SK-N-SH (cell line): ENCODE results near the gene SPC25. TPM values are rescaled to one million over a fixed set of nuclear protein-coding genes. Genes with fewer than 3 reads are reported as not detected.

Source experiments
- CTCF ChIA-PET: fragments of 300-600, 350-600 bp; formaldehyde crosslinking; extraction: SDS; loops from one replicate; lab custom pipeline; 2021; lab: Yijun Ruan, JAX
- POLR2A ChIA-PET: fragments of 350-600 bp; sonication (Branson Sonifier 250); formaldehyde crosslinking; extraction: SDS; loops from one replicate; lab custom pipeline; 2020; ENCODE audit warnings: antibody characterized with exemption, inconsistent platforms; lab: Yijun Ruan, JAX
- DNase-seq: peaks from one replicate; pipeline ENCODE4 v3.0.0; 2012
- H2AFZ ChIP-seq: fragments of 200-600 bp; sonication (generic); 2 replicates; pipeline ENCODE4 v1.8.1; 2016; ENCODE audit warnings: antibody characterized with exemption, mild to moderate bottlenecking, low read depth
- H3F3A ChIP-seq: fragments of 200-600 bp; sonication (generic); replicated peaks from 2 replicates; pipeline ENCODE3; 2016; ENCODE audit warnings: antibody characterized with exemption, mild to moderate bottlenecking; ENCODE audit not compliant: insufficient read depth
- H3K27ac ChIP-seq, 2 experiments: fragments of 200-500 bp in 1 of 2; fragments of 200-600 bp in 1 of 2; sonication (Bioruptor generic) in 1 of 2; sonication (generic), shearing (Covaris generic) in 1 of 2; 2 replicates each; pipeline versions ENCODE4 v1.5.1 to v1.6.1; 2014 to 2016; ENCODE audit warnings: low read depth in 2 of 2, inconsistent platforms in 1 of 2, low read length in 1 of 2, mild to moderate bottlenecking in 1 of 2, mixed read lengths in 1 of 2
- H3K27me3 ChIP-seq: fragments of 200-600 bp; sonication (generic), shearing (Covaris generic); 2 replicates; pipeline ENCODE4 v1.6.1; 2016; ENCODE audit warnings: mixed run types; ENCODE audit not compliant: insufficient read depth
- H3K36me3 ChIP-seq, 2 experiments: fragments of 200-500 bp in 1 of 2; fragments of 200-600 bp in 1 of 2; sonication (Bioruptor generic) in 1 of 2; sonication (generic) in 1 of 2; replicated peaks in 1 of 2; 2 replicates each; pipeline versions ENCODE3 to v1.5.1; 2014 to 2016; ENCODE audit warnings: low read length in 1 of 2, mild to moderate bottlenecking in 1 of 2; ENCODE audit not compliant: insufficient read depth in 2 of 2, control insufficient read depth in 1 of 2
- H3K4me1 ChIP-seq, 2 experiments: fragments of 200-500 bp in 1 of 2; fragments of 200-600 bp in 1 of 2; sonication (Bioruptor generic) in 1 of 2; sonication (generic), shearing (Covaris generic) in 1 of 2; 2 replicates each; pipeline versions ENCODE4 v1.5.1 to v1.6.1; 2014 to 2016; ENCODE audit warnings: low read depth in 1 of 2, low read length in 1 of 2, mixed run types in 1 of 2; ENCODE audit not compliant: insufficient read depth in 2 of 2, control insufficient read depth in 1 of 2
- H3K4me2 ChIP-seq: fragments of 200-600 bp; sonication (generic), shearing (Covaris generic); 2 replicates; pipeline ENCODE4 v1.6.1; 2017; ENCODE audit warnings: mixed run types
- H3K4me3 ChIP-seq, 2 experiments: fragments of 200-500 bp in 1 of 2; fragments of 200-600 bp in 1 of 2; sonication (Bioruptor generic) in 1 of 2; sonication (generic), shearing (Covaris generic) in 1 of 2; 2 replicates each; pipeline versions ENCODE4 v1.5.1 to v1.8.1; 2014 to 2016; ENCODE audit warnings: low read depth in 2 of 2, inconsistent platforms in 1 of 2, low read length in 1 of 2, mild to moderate bottlenecking in 1 of 2, mixed read lengths in 1 of 2, moderate library complexity in 1 of 2
- H3K79me2 ChIP-seq: fragments of 200-600 bp; sonication (generic); 2 replicates; pipeline ENCODE4 v1.8.1; 2017; ENCODE audit warnings: mild to moderate bottlenecking; ENCODE audit not compliant: insufficient read depth
- H3K9ac ChIP-seq: fragments of 200-600 bp; sonication (generic); 2 replicates; pipeline ENCODE4 v1.6.1; 2017; ENCODE audit warnings: mixed run types
- H3K9me2 ChIP-seq: fragments of 200-600 bp; sonication (generic); 2 replicates; pipeline ENCODE4 v1.6.1; 2017; ENCODE audit warnings: mixed run types
- H3K9me3 ChIP-seq: fragments of 200-600 bp; sonication (generic); 2 replicates; pipeline ENCODE4 v1.6.1; 2017; ENCODE audit warnings: mixed run types, mild to moderate bottlenecking, moderate library complexity
- H4K20me1 ChIP-seq: fragments of 200-600 bp; sonication (generic); 2 replicates; pipeline ENCODE4 v1.6.1; 2017; ENCODE audit warnings: mild to moderate bottlenecking, mixed run types; ENCODE audit not compliant: insufficient read depth
- ELF1 ChIP-seq: IDR thresholded peaks from 2 replicates; pipeline ENCODE4 v1.4.0; 2012
- EP300 ChIP-seq, 2 experiments: IDR thresholded peaks; 2 replicates each; pipeline versions ENCODE4 v1.4.0 to v1.6.1; 2012; ENCODE audit warnings: borderline replicate concordance in 1 of 2, low read depth in 1 of 2, low read length in 1 of 2
- GABPA ChIP-seq: IDR thresholded peaks from 2 replicates; pipeline ENCODE4 v1.4.0; 2012; ENCODE audit warnings: low read depth, mild to moderate bottlenecking
- JUND ChIP-seq: IDR thresholded peaks from 2 replicates; pipeline ENCODE4 v1.4.0; 2012
- NFIC ChIP-seq: IDR thresholded peaks from 2 replicates; pipeline ENCODE4 v1.4.0; 2012; ENCODE audit warnings: borderline replicate concordance
- POLR2AphosphoS5 ChIP-seq: IDR thresholded peaks from 2 replicates; pipeline ENCODE4 v1.6.1; 2012; ENCODE audit warnings: low read depth, low read length
- RAD21 ChIP-seq: IDR thresholded peaks from 2 replicates; pipeline ENCODE4 v1.6.1; 2012; ENCODE audit warnings: mild to moderate bottlenecking, low read length
- SIN3A ChIP-seq: IDR thresholded peaks from 2 replicates; pipeline ENCODE4 v1.6.1; 2012; ENCODE audit warnings: low read depth, mild to moderate bottlenecking, low read length, moderate library complexity, borderline replicate concordance
- TCF12 ChIP-seq: IDR thresholded peaks from 2 replicates; pipeline ENCODE4 v1.4.0; 2012
- TEAD4 ChIP-seq: IDR thresholded peaks from 2 replicates; pipeline ENCODE4 v1.4.0; 2012; ENCODE audit warnings: mild to moderate bottlenecking, borderline replicate concordance; ENCODE audit not compliant: insufficient read depth
- WGBS: methylation state at CpG from one replicate; pipeline ENCODE4 v1.1.6; 2017; ENCODE audit warnings: low lambda C conversion rate; 5-methylcytosine and 5-hydroxymethylcytosine counted together
- polyA plus RNA-seq, 3 experiments: library from polyadenylated mRNA; depleted of rRNA; stranded (reverse); fragments of >200 nt; gene quantifications; 2 replicates each; pipeline ENCODE4 v1.2.3, GENCODE V29; 2012
- TF ChIP-seq, protein P1 (sequence below): IDR thresholded peaks from 2 replicates; pipeline ENCODE4 v1.4.0; 2012; ENCODE audit warnings: low read depth, borderline replicate concordance
- TF ChIP-seq, protein P2 (sequence below): IDR thresholded peaks from 2 replicates; pipeline ENCODE4 v1.6.1; 2012; ENCODE audit warnings: mild to moderate bottlenecking, low read depth, low read length, moderate library complexity

Gene SPC25
- polyA plus RNA-seq, 1 of the 3 experiments (the other 2 are of a cell fraction), result 4.8 TPM

DNA sequence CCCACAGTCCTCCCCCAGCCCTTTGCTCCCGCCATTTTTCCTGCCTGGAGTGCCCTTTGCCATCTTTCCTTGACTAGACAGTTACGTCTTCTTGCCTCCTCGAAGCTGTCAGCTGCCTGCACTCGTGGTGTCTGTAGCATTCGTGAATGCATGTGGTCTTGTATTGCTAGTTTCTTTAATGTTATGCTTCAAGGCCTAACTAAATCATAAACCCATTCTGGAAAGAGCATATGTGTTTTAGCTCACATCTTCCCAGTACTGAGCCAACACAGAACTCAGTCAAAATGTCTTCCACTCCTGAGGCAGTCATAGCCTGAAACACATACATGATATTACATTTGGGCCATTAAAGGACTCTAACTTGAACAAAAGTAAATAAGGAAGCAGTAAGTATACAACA lies 35.6 kb downstream of the SPC25 start (continued):
- TF ChIP-seq NFIC, result no peak
- TF ChIP-seq TEAD4, result no peak
- TF ChIP-seq ELF1, result no peak
- no peak for TF ChIP-seq RAD21
- TF ChIP-seq SIN3A, result no peak
- TF ChIP-seq, protein P1, sequence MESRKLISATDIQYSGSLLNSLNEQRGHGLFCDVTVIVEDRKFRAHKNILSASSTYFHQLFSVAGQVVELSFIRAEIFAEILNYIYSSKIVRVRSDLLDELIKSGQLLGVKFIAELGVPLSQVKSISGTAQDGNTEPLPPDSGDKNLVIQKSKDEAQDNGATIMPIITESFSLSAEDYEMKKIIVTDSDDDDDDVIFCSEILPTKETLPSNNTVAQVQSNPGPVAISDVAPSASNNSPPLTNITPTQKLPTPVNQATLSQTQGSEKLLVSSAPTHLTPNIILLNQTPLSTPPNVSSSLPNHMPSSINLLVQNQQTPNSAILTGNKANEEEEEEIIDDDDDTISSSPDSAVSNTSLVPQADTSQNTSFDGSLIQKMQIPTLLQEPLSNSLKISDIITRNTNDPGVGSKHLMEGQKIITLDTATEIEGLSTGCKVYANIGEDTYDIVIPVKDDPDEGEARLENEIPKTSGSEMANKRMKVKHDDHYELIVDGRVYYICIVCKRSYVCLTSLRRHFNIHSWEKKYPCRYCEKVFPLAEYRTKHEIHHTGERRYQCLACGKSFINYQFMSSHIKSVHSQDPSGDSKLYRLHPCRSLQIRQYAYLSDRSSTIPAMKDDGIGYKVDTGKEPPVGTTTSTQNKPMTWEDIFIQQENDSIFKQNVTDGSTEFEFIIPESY, result no peak
- no peak for TF ChIP-seq JUND
- TF ChIP-seq EP300 (IDR thresholded peaks at IDR 0.05; ENCODE audit: borderline replicate concordance in 1 of 2, low read depth in 1 of 2, low read length in 1 of 2), result no peak
- TF ChIP-seq, all 33 proteins: peak for 0

DNA sequence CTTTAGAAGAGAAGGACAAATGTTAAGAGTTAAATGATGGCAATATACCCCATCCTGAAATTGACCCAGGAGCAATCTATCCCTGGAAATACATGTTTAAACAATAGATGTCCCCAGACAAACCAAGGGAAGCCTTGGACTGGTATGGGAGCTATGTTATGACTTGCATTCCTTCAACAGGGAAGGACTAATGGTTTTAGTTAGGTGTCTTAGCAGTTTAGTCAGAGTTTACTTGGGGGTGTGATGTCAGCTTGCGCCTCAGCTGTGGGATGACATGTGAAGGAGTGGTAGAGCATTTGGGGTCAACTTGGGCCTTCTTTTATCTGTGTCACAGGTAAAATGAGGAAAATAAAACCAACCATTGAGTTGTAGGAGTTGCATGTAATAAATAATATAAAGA lies 36.8 kb downstream of the SPC25 start:
- no peaks in the 10 kb centered on the region for H3K9me3 ChIP-seq
- peaks cover 10% of the 10 kb centered on the region for H3F3A ChIP-seq
- no peak overlapping the region for H2AFZ ChIP-seq

More for the DNA sequence above, 36.8 kb downstream of the SPC25 start:
- no peak for DNase-seq
- Histone ChIP-seq H3K4me2 (no peak overlapping the region), H3K27ac (no peak overlapping the region), H3K9ac (no peak overlapping the region), H4K20me1 (no peaks in the 10 kb centered on the region), H3K9me2 (no peaks in the 10 kb centered on the region), H3K27me3 (no peaks in the 10 kb centered on the region), H3K4me3 (no peak overlapping the region), H3K79me2 (no peaks in the 10 kb centered on the region), H3K4me1 (no peaks in the 10 kb centered on the region), H3K36me3 (no peaks in the 10 kb centered on the region)
- no peak for TF ChIP-seq TCF12
- no peak for TF ChIP-seq POLR2AphosphoS5
- TF ChIP-seq SIN3A, result no peak
- no peak for TF ChIP-seq GABPA
- TF ChIP-seq RAD21, result no peak
- TF ChIP-seq, protein P2, sequence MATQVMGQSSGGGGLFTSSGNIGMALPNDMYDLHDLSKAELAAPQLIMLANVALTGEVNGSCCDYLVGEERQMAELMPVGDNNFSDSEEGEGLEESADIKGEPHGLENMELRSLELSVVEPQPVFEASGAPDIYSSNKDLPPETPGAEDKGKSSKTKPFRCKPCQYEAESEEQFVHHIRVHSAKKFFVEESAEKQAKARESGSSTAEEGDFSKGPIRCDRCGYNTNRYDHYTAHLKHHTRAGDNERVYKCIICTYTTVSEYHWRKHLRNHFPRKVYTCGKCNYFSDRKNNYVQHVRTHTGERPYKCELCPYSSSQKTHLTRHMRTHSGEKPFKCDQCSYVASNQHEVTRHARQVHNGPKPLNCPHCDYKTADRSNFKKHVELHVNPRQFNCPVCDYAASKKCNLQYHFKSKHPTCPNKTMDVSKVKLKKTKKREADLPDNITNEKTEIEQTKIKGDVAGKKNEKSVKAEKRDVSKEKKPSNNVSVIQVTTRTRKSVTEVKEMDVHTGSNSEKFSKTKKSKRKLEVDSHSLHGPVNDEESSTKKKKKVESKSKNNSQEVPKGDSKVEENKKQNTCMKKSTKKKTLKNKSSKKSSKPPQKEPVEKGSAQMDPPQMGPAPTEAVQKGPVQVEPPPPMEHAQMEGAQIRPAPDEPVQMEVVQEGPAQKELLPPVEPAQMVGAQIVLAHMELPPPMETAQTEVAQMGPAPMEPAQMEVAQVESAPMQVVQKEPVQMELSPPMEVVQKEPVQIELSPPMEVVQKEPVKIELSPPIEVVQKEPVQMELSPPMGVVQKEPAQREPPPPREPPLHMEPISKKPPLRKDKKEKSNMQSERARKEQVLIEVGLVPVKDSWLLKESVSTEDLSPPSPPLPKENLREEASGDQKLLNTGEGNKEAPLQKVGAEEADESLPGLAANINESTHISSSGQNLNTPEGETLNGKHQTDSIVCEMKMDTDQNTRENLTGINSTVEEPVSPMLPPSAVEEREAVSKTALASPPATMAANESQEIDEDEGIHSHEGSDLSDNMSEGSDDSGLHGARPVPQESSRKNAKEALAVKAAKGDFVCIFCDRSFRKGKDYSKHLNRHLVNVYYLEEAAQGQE, result no peak
- ChIA-PET CTCF (no interaction called here), POLR2A (no interaction called here)
- WGBS, result 100% methylated on average over 1 of the region's 1 CpG
